H1 (cell line): ENCODE data around the gene GRK6. TPM values are rescaled to one million over a fixed set of nuclear protein-coding genes. Genes with fewer than 3 reads are reported as not detected.
A peak's percentile ranks its signal among the peaks of the same experiment; 100 is the strongest.

ENCODE experiments used
- ASH2L ChIP-seq: fragments of 200-600, 300-600 bp; sonication (generic); IDR thresholded peaks from one replicate; pipeline ENCODE4 v1.7.1; 2017; ENCODE audit warnings: low read length
- BACH1 ChIP-seq: IDR thresholded peaks from 2 replicates; pipeline ENCODE4 v1.6.1; 2012; ENCODE audit warnings: low read length, improper control_type of control experiment
- CEBPB ChIP-seq: IDR thresholded peaks from 2 replicates; pipeline ENCODE4 v1.6.1; 2012; ENCODE audit warnings: low read depth, low read length
- CHD2 ChIP-seq: IDR thresholded peaks from 2 replicates; pipeline ENCODE4 v1.6.1; 2012; ENCODE audit warnings: low read length, improper control_type of control experiment
- CREB1 ChIP-seq: IDR thresholded peaks from 2 replicates; pipeline ENCODE4 v1.6.1; 2012; ENCODE audit warnings: inconsistent platforms
- CTBP2 ChIP-seq: IDR thresholded peaks from 2 replicates; pipeline ENCODE4 v1.7.0; 2011; ENCODE audit warnings: borderline replicate concordance, mild to moderate bottlenecking, moderate library complexity, mixed read lengths, low read length; ENCODE audit not compliant: insufficient read depth, insufficient read length
- HDAC2 ChIP-seq, 2 experiments: fragments of 300-600 bp in 1 of 2; sonication (generic) in 1 of 2; IDR thresholded peaks; 2 replicates each; pipeline ENCODE4 v1.6.1; 2011 to 2012; ENCODE audit warnings: low read depth in 2 of 2, low read length in 2 of 2, mild to moderate bottlenecking in 2 of 2, moderate library complexity in 2 of 2, borderline replicate concordance in 1 of 2, inconsistent platforms in 1 of 2
- KDM4A ChIP-seq: IDR thresholded peaks from one replicate; pipeline ENCODE4 v1.7.1; 2012; ENCODE audit warnings: low read depth, mild to moderate bottlenecking, moderate library complexity, low read length, inconsistent platforms; ENCODE audit not compliant: severe bottlenecking
- POLR2A ChIP-seq, 2 experiments: IDR thresholded peaks; 1 replicate in 1 of 2; 2 replicates in 1 of 2; pipeline ENCODE4 v1.6.1; 2011; ENCODE audit warnings: low read depth in 2 of 2, low read length in 2 of 2, mild to moderate bottlenecking in 2 of 2; ENCODE audit errors: control extremely low read depth in 1 of 2
- RFX5 ChIP-seq: IDR thresholded peaks from 2 replicates; pipeline ENCODE4 v1.6.1; 2011; ENCODE audit warnings: low read depth, low read length, improper control_type of control experiment, borderline replicate concordance
- SAP30 ChIP-seq: fragments of 300-600 bp; sonication (generic); IDR thresholded peaks from 2 replicates; pipeline ENCODE4 v1.7.1; 2012; ENCODE audit warnings: low read length, moderate library complexity, mild to moderate bottlenecking, inconsistent platforms; ENCODE audit not compliant: insufficient read depth, insufficient replicate concordance
- SIN3A ChIP-seq, 2 experiments: IDR thresholded peaks in 1 of 2; conservative IDR thresholded peaks in 1 of 2; 2 replicates each; pipeline ENCODE4 v1.6.1; 2011 to 2012; ENCODE audit warnings: low read length in 2 of 2, improper control_type of control experiment in 1 of 2, low read depth in 1 of 2, mild to moderate bottlenecking in 1 of 2
- TEAD4 ChIP-seq: IDR thresholded peaks from 2 replicates; pipeline ENCODE4 v1.6.1; 2012; ENCODE audit warnings: low read depth, low read length, inconsistent platforms, mixed read lengths
- polyA plus RNA-seq, 7 experiments: library from polyadenylated mRNA; depleted of rRNA in 3 of 7; stranded (reverse) in 5 of 7; unstranded in 2 of 7; fragments of >200 nt in 5 of 7; fragments of 200-250 nt in 2 of 7; gene quantifications; 1 replicate in 5 of 7; 2 replicates in 1 of 7; 4 replicates in 1 of 7; pipeline versions ENCODE4 v1.2.1 to v1.2.3, GENCODE V29; 2011 to 2013; ENCODE audit warnings: missing spikeins in 2 of 7, mixed read lengths in 2 of 7
- total RNA-seq: library from RNA; stranded (reverse); fragmentation: NEBNext Ultra II Directional; extraction: Animal tissue kit (Norgen Biotek cat#: 25700); gene quantifications from 2 replicates; pipeline ENCODE4 v1.2.1, GENCODE V29; 2021
- TF ChIP-seq, protein P1 (sequence below), 3 experiments: IDR thresholded peaks; 1 replicate in 2 of 3; 2 replicates in 1 of 3; pipeline versions ENCODE4 v1.5.1 to v1.6.1; 2011; ENCODE audit warnings: low read length in 3 of 3, mild to moderate bottlenecking in 3 of 3, inconsistent platforms in 2 of 3, low read depth in 1 of 3, moderate library complexity in 1 of 3; ENCODE audit not compliant: insufficient read depth in 1 of 3; ENCODE audit errors: control extremely low read depth in 1 of 3

Gene GRK6
- total and polyA plus RNA-seq, 2 of the 8 experiments (the other 6 are each of a cell fraction or from before 2014, with no cell fraction given): 31.8 to 57.8 TPM

DNA sequence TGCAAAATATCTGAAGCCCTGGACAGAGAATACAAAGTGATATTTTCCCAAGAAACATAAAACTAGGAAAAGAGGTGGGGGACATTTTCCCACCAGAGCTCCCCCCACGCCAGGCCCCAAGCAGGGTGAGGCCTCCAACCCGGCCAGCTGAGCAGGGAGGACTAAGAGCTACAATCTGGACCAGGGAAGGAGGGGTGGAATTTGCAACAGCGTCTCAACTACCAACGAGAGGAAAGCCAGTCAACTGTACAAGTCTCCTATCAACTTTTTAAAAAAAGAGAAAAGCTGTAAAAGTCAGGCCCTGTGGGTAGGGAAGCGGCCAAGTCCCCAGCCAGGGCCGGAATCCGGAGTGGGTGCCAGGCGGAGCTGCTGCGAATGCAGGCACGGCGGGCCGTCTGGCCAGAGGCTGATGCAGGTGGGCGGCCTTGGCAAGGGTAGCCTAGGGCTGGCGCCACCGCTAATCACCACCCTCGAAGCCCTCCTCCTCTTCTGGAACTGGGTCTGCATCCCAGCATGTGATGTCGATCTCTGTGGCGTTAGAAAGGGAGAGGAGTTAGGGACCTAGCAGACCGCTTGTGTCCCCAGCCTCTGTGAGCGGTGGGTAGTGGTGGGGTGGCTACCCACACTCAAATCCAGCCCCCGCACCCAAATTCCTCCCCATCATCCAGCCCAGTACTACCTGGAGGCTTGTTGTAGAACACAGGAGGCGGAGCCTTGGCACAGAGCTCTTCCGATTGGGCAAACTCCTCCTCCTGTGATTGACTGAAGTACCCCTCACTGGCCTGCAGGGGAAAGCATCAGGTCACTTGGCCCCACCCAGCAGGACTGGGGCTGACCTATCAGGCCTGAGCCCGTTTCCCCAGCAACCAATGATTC, 30.7 kb downstream of the GRK6 start (continued):
- TF ChIP-seq CTBP2 (no peak), CEBPB (peak; percentile 45), CREB1 (peak; percentile 68; the same call in 1 of the 2 replicates), ASH2L (no peak), BACH1 (no peak), SAP30 (no peak), HDAC2 (IDR thresholded peaks at IDR 0.05; ENCODE audit: borderline replicate concordance in 1 of 2, low read depth in 2 of 2, low read length in 2 of 2) (no peak), KDM4A (no peak), SIN3A (conservative IDR thresholded peaks at IDR 0.05 in 1 of 2, IDR thresholded peaks at IDR 0.05 in 1 of 2; ENCODE audit: low read depth in 1 of 2, low read length in 2 of 2) (peak in 1 of 2 experiments; percentile 87; a peak in 2 of 4 replicates), POLR2A (IDR thresholded peaks at IDR 0.05; ENCODE audit: control extremely low read depth in 1 of 2, low read depth in 2 of 2, low read length in 2 of 2) (peak in 1 of 2 experiments; percentile 63; a peak in 2 of 3 replicates), CHD2 (no peak), TEAD4 (no peak), RFX5 (peak; percentile 86)
- TF ChIP-seq, protein P1, sequence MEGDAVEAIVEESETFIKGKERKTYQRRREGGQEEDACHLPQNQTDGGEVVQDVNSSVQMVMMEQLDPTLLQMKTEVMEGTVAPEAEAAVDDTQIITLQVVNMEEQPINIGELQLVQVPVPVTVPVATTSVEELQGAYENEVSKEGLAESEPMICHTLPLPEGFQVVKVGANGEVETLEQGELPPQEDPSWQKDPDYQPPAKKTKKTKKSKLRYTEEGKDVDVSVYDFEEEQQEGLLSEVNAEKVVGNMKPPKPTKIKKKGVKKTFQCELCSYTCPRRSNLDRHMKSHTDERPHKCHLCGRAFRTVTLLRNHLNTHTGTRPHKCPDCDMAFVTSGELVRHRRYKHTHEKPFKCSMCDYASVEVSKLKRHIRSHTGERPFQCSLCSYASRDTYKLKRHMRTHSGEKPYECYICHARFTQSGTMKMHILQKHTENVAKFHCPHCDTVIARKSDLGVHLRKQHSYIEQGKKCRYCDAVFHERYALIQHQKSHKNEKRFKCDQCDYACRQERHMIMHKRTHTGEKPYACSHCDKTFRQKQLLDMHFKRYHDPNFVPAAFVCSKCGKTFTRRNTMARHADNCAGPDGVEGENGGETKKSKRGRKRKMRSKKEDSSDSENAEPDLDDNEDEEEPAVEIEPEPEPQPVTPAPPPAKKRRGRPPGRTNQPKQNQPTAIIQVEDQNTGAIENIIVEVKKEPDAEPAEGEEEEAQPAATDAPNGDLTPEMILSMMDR (IDR thresholded peaks at IDR 0.05; ENCODE audit: control extremely low read depth in 1 of 3, insufficient read depth in 1 of 3, low read depth in 1 of 3, low read length in 3 of 3): peak in 2 of 3 experiments; percentile 56 to 79; a peak in 2 of 4 replicates
